Hypothalamus (tissue), 51 donors: ENCODE results near the gene KCTD10.
A peak's percentile ranks its signal among the peaks of the same experiment; 100 is the strongest.
"Not testable (repeated sequence)": the region's sequence is repeated elsewhere in the genome, so short reads cannot be mapped to it uniquely, and the experiment has no call there.

ENCODE experiments used
- DNase-seq, 51 donors: peaks; one replicate each; lab custom pipeline; 2025; lab: John Stamatoyannopoulos, UW

KCTD10 gene

DNA sequence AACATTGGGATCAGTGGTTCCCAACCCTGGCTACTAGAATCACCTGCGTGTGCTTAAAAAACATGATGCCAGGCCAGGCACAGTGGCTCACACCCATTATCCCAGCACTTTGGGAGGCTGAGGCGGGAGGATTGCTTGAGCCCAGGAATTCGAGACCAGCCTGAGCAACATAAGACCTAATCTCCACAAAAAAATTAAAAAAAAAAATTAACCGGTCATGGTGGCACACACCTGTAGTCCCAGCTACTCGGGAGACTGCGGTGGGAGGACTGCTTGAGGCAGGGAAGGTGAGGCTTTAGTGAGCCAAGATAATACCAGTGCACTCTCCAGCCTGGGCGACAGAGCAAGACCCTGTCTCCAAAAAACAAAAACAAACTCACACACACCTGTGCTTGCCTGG lies 2.0 kb downstream of the KCTD10 start:
- DNase-seq: no peak

DNA sequence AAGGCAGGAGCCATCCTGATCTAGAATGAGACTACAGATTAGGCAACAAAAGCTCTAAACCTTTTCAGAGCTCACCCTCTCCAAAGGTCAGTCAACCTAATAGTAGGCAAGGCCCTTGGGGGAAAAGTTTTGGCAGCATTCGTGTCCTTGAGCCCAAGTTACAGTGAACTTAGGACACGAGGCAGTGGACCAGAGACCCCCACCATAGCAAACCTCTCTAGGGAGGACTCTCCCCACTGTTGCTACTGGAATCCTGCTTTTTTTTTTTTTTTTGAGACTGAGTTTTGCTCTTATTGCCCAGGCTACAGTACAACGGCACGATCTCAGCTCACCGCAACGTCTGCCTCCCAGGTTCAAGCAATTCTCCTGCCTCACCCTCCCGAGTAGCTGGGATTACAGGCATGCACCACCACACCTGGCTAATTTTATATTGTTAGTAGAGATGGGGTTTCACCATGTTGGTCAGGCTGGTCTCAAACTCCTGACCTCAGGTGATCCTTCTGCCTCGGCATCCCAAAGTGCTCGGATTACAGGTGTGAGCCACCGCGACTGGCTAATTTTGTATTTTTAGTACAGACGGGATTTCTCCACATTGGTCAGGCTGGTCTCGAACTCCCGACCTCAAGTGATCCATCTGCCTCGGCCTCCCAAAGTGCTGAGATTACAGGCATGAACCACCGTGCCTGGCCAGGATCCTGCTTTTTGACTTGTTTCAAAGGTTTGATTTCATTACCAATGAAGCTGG lies 3.4 kb downstream of the KCTD10 start:
- DNase-seq: not testable (repeated sequence)

DNA sequence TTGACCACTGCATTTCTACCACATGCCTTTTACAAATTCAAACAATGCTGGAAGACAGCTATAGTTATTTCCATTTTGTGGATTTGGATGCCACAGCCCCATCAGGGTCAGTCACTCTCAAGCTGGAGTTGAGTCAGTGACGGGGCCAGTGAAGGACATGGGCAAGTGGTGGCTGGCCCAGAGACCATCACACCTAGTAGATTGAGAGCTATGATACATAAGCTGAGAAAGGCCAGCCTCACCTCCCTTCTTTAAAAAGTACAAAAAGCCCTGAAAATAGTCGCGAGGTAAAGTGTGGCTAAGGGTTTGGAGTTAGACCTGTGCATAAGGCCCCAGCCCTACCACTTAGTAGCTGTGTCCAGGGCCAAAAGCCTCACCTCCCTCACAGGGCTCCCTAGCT lies 4.1 kb downstream of the KCTD10 start:
- DNase-seq: no peak

DNA sequence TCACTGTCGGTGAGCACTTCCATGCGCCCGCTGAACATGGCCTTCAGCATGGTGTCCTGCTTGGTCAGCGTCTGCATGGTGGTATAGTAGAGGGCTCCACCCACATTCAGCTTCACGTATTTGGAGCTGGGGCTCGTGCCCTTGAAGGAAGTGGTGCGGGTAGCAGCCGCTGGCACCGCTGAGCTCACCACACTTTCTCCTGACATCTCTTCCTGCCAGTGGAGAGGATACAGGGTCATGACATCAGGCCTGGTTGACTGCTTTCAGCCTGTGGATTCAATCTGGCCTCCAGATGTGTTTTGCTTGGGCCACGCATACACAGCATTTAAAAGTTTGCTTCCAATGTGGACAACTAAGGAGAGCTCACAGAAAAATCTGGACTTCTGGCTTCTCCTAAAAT lies 7.6 kb downstream of the KCTD10 start:
- DNase-seq: no peak

DNA sequence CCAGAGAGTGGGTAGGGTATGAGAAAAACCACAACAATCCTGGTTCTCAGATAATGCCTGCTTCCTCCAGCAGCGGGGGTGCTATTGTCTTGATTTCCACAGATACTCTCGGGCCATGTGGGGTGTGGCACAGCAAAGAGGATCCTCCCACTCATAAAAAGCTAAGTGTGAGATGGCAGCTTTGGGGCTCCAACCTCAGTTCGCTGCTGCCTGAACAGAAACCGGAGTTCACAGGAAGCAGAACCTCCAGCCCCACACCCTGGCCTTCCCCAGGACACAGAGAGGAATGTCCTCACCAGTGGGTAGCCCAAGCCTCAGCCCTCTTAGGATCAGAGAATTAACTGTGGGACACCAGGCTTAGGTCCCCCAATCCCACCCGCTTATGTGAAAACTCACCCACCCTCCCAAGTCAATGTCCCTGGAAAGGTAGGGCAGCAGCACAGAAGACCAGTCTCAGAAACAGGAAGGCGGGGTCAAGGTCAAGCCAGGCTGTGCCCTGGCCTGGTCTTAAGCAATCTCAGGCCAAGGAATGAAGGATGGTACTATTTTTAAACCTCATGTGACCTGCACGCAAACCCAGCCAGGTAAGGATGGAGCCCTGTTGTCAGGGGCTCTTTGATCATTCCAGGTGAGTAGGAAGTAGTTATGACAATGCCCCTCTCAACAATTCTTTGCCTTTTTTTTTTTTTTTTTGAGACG lies 9.0 kb downstream of the KCTD10 start:
- no peak for DNase-seq

DNA sequence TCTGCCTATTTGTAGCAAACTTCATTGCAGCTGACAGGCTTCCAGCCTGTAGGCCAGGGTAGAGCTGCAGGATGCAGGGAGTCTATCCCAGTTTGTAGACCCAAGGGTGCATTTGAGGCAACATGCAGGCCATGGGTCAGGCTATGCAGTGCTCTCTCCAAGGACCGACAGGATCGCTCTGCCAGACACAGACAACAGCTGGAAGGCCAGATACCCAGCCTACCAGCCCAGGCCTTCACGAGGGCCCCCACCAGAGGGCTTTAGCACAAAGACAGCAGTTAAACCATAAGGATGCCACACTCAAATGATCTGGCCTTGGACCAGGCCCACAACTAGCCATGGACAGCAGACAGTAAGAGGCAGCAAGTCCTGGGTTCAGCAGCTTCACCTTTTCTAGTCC lies 10.3 kb downstream of the KCTD10 start:
- peak in 3 of 51 donors; percentile 10 to 31 (median 13) for DNase-seq

DNA sequence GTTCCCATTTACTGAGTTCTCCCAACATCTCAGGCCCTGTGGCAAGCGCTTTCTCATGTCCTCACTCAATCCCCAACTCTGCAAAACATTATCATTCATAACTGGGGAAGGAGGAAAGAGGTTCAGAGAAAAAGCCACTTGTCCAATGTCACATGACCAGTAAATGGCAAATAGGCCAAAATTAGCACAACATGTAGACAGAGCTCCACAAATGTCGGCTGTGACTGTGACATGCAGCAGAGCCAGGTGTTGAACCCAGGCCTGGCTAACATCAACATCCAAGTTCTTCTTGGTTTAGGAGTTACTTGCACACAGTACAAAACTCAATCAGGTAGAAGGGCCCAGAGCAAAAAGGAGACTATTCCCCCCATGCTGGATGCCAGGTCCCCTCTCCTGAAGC lies 10.8 kb downstream of the KCTD10 start:
- DNase-seq: no peak

DNA sequence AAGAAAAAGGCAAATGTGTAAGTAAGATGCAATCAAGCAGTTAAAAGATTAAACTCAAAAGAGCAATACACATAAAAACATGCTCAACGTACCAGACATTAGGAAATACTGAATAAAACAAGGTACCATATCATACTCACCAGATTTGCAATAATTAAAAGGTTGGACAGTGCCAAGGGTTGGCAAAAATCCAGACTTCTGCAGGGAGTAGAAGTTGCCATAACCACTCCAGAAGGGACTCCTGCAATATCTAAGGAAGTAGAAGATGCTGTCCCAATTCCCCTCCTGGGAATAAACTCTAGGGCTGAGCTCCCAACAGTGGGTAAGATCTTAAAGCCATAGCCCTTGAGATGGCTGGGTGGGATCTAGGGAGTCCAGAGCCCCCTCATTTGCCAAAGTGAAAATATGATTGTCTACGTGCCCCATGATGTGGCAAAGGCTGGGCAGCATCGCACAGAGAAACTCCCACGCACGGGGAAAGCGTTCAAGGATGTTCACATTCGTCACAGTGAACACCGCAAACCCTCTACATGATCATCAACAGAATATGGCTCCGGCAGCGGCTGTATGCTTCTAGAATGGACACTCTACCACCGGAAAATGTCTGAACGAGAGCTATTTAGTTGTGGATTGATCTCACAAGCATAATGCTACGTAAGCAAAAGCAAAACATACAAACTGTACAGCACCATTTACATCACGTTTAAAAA lies 12.3 kb downstream of the KCTD10 start:
- no peak for DNase-seq

DNA sequence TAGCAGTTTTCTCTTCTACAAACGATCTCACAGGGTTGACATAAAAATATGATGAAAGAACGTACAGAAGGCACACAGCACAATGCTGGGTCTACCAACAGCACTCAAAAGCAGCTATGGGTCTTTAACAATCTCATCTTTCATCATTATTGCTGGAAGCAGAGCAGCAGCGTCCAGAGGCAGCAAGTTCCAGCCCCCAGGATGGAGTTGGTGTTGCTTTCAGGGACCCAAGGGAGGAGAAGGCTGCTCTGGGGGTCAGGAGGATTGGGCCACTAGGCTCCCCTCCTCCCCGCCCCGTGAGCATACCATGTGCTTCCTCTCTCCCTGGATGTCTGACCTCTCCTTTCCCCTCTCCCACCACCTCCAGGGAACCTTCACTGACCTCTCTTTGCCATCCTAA lies 13.3 kb downstream of the KCTD10 start:
- DNase-seq: no peak

DNA sequence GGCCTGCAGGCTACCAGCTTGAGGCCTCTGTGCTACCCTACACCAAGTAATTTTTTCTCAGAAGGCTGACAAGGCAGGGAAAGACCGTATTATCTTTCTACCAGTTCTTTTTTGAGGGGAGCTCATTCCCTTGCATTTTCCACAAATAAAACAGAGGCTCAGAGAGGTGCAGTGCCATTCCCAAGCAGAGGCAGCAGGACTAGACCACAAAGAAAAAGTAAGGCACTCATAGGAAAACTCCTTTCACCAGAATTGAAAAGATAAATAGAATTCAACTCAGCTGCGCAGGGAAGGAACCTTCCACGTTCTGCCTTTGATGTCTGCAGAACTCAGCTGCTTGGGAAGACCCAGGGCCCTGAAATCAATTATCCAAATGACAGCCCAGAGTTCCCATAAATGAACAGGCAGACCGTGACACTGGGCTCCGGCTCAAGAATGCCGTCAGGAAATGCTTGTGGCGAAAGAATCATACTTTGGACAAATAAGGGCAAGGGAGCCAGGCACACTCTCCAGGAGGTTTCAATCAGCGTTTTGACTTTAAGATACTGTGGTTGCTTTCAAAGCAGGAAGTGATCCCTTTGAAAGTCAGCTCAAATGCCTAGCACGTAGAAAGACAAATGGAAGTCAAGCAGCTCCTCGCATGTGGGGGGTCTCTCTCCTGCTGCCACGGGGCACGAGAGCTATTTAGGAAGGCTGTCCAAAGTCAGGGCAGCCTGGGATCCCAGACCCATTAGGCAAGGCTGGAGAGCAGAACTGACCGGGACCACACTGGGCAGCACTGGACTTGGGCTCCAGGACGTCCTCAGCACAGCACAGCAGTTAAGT lies 14.0 kb downstream of the KCTD10 start:
- DNase-seq: peak in 6 of 51 donors; percentile 7 to 25 (median 12)

DNA sequence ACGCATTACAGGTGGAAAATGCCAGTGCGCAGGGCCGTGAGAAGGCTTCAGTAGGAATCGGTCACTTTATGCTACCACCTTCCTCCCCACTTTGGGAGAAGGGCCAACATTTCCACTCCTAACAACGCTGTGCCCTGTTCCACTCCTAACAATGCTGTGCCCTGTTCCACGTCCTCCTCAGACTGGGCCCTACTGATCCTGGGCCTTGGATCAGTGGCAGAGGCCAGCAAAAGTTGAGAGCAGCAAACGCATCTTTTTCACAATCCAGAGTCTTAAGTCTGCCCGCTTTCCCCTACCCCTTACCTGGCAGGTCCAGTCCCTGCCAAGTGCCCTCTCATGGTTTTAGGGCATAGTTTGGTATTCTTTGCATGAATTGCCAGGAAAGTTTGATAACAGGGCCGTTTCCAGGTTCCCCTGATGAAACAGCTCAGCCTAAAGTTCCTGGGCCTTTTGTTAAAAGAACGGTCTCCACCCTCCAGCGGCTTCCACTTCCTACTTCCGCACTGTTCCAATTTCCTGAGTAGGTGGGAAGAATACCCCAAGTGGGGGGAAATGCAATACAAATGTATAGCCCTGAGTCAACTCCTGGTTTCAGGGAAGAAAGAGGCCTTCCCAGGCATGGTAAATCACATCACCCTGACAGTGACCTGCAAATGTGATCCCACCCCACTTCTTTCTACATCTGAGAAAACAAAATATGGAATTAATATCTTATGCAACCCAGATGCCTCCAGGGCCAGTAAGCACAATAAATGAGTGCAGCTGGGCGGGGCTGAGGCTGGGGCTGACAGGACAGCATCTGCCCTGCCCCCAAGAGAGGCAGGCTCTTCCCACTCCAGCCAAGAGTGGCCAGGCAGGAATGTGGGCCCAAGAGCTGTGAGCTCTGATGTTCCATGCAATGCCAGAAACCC lies 15.0 kb downstream of the KCTD10 start:
- DNase-seq: peak in 16 of 51 donors; percentile 3 to 42 (median 18)

DNA sequence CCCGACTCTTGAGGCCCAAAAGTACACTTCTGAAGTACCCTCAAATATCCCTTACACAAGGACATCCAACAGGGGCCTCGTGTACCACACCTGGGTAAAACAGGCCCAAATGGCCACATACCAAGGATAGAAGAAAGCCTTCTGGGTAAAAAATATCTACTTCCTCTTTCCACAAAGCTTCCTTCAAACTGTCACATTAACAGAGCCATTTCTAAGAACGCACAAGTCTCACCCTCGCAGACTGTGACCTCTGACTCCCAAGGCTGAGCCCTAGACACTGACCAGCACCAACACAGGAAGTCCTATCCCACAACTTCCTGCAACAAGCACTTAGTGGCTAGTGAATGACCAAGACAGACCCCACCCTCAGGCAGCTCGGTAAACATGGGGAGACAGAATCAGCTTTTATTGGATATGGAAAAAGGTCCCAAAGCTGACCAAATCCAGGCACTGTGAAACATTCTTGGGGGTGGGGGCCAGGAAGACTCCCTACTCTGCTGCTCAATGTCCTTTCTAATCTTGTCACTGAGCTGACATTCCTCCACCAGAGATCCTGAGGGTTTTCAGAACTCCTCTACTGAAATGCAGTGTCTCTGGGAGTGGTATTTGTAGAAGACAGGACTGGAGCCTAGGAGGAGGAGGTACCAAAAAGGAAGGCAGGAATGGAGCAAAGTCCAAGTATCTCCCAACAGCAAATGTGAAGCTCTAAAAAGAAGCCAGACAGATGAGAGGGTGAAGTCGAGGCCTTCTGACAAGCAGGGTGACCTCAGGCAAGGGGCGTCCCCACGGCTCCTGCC lies 15.9 kb downstream of the KCTD10 start:
- DNase-seq: peak in 6 of 51 donors; percentile 2 to 24 (median 10)

DNA sequence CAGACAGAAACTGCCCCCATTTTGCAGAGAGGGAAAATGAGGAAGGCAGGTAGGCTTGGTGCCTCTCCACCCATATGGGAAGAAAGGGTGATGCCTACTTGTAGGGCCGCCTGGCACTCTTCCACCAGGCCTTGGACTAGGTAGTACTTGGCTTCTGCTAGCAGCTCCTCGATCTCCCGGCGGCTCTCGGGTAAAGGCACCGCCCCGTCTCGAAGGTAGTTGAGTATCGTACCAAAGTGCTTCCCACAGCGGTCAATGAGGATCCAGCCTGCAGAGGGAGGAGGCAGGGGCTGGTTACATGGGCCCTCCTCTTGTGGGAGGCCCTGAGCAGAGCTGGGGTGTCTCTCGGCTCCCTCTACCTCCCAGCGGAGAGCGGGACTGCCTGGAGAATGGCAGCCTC lies 16.6 kb downstream of the KCTD10 start:
- DNase-seq: no peak

DNA sequence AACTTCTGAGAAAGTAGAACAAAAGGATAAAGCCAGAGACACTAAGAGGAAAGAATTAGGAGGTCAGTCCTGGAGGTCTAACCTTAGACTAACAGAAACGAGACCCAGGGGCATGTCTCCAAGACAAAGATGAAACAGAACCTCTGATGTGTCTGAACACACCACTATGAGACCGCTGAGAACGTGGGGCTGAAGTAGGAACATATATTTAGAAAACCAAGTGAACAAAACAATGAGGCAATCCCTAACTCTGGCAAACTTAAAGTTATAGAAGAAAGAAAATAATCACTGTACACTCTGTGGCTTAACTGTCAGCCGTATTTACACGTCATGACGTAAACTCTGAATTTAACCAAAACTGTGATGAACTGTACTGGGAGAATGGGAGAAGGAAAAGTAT lies 17.9 kb downstream of the KCTD10 start:
- DNase-seq: no peak

DNA sequence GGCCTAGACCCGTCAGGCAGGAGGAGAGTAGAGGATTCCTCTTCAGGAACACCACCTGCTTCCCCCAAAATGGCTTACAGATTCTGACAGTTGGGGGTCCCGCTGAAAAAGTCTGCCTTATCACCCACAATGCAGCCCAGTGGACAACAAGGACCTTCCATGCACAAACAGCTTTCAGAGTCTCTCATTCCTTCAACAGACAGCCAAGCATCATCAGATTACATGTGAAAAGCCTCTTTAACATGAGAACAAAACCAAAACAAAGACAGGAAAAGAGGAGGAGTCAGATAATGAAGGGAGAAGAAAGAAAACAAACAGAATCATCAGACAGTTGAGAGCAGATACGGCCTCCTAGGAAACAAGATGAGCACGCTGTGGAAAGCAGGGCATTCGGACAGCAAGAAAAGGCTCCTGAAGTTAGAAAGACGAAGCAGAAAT lies 18.3 kb downstream of the KCTD10 start:
- peak in 2 of 51 donors; percentile 21 to 40 for DNase-seq

DNA sequence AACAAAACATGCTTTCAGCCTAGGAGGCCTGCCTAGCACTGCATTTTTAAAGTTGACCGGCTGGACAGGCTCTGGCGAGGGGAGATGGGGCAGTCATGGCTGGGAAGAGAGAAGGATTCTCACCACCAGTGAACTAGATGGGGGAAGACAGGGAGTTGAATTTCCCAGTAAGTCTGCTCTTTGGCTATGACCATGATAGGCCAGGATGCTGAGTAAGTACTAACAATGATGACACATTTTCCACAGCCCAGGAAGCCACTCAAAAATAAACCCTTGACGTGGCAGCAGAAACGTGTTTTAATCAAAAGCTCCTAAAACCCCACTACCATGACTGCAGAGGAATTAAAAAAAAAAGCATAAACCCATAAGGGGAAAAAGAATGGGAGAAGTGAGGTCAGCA lies 19.0 kb downstream of the KCTD10 start:
- no peak for DNase-seq

DNA sequence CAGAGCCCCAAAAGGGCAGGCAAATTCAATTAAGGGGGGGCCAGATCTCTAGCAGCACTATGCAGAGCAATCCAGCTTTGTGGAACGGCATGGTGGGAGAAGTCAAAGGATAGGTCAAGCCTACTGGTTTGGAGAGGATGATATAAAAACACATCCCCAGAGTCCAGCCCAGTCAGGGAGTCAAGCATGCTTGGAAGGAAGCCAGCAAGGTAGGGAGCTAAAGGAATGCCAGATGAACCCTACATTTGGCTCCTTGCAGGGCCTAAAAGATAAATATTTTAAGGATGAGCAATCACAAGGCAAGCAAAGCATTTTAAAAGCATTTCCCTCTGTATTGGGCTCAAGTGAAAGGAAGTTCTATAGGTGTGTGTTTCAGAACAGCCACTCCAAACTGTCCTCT lies 21.4 kb downstream of the KCTD10 start:
- DNase-seq: no peak

DNA sequence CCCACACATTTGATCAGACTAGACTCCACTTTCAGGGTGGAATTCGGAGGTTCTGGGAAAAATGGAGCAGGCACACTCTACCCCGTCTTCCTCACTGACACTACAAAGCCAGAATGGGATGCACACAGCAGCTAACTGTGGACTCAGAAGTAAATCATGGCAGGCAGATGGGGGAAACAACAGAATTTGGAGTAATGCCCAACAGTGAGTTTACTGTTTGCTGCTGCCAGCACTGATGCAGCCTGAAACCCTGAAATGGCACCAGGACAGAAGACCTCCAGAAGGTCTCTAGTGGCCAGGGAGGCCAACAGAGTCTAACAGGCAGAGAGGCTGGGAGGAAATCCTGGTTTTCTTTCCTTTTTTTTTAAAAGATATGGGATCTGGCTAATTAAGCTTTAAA lies 24.6 kb downstream of the KCTD10 start:
- no peak for DNase-seq

DNA sequence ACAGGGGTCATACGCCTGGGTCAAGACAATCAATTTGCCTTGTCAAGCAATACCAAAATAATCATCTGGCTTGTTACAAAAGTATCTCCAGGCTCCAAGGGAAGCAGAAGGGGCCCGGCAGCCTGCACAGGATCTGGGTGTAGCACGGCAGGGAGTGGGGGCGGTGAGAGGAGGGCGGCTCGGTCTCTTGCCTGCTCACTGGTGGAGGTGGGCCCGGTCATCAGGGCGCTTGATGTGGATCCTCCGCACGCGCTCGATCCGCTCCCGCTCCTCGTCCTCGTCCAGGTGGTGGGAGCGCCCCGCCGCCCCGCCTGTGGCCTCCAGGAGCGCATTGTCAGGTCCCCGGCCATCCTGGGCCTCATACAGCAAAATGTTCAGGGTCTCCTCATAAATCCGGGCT lies 25.7 kb downstream of the KCTD10 start:
- DNase-seq: no peak
